Vagina (tissue), 2 donors: ENCODE results near the gene PSMC3IP.

ENCODE experiments used
- CTCF ChIP-seq, 3 experiments: fragments of 450-650 bp in 2 of 3; fragments of 200-600 bp in 1 of 3; sonication (generic) in 1 of 3; IDR thresholded peaks; one replicate each; pipeline ENCODE4 v1.5.1; 2017 to 2019; ENCODE audit warnings: antibody characterized with exemption in 3 of 3, mild to moderate bottlenecking in 2 of 3, moderate library complexity in 2 of 3
- POLR2A ChIP-seq, 2 donors: fragments of 450-650 bp; IDR thresholded peaks; one replicate each; pipeline ENCODE4 v1.6.1; 2017; ENCODE audit warnings: antibody characterized with exemption in 2 of 2, mild to moderate bottlenecking in 2 of 2, moderate library complexity in 2 of 2

- no peak for TF ChIP-seq POLR2A (IDR thresholded peaks at IDR 0.05)
- TF ChIP-seq CTCF (IDR thresholded peaks at IDR 0.05): no peak
Observed at GRCh38 chr17:42541041-42541833, 36.3 kb downstream of the PSMC3IP start.
